Thyroid gland (tissue), 4 donors: ENCODE results near the gene ZNF274.

ENCODE experiments used
- CTCF ChIP-seq, 6 experiments: fragments of 200-600 bp in 3 of 6; fragments of 450-650 bp in 3 of 6; sonication (generic) in 3 of 6; IDR thresholded peaks; one replicate each; pipeline ENCODE4 v1.5.1; 2016 to 2019; ENCODE audit warnings: antibody characterized with exemption in 6 of 6, mild to moderate bottlenecking in 2 of 6, inconsistent platforms in 1 of 6, moderate library complexity in 1 of 6
- POLR2A ChIP-seq, 2 donors: fragments of 450-650 bp; IDR thresholded peaks; one replicate each; pipeline ENCODE4 v1.6.1; 2017; ENCODE audit warnings: antibody characterized with exemption in 2 of 2, mild to moderate bottlenecking in 2 of 2, moderate library complexity in 1 of 2

GRCh38 chr19:58182577-58182988 lies 278 bp upstream of the ZNF274 start:
- TF ChIP-seq CTCF (IDR thresholded peaks at IDR 0.05) (no peak), POLR2A (IDR thresholded peaks at IDR 0.05) (no peak)
